ENCODE data around the gene CDYL.

CDYL gene

DNA sequence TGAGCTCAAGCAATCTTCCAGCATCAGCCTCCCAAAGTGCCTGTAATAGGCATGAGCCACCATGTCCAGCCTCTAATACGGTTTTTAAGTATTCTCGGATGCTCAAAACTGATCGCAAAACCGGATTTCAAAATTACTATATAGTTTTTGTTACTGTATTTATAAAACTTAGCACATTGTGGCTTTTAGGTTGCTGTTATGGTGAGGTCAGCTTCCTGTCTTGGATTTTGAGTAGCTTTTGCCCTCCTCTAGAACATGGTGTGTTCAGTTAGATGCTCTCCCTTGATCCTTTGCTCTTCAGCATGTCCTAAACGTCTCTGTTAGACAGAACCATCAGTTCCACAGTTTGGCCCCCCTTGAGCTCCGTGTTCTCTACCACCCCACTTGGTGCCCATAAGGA lies 131.4 kb downstream of the CDYL start:
- no peak overlapping the region for H3K4me3 ChIP-seq (ENCODE audit: low read depth, low read length)
- TF ChIP-seq, protein P1, sequence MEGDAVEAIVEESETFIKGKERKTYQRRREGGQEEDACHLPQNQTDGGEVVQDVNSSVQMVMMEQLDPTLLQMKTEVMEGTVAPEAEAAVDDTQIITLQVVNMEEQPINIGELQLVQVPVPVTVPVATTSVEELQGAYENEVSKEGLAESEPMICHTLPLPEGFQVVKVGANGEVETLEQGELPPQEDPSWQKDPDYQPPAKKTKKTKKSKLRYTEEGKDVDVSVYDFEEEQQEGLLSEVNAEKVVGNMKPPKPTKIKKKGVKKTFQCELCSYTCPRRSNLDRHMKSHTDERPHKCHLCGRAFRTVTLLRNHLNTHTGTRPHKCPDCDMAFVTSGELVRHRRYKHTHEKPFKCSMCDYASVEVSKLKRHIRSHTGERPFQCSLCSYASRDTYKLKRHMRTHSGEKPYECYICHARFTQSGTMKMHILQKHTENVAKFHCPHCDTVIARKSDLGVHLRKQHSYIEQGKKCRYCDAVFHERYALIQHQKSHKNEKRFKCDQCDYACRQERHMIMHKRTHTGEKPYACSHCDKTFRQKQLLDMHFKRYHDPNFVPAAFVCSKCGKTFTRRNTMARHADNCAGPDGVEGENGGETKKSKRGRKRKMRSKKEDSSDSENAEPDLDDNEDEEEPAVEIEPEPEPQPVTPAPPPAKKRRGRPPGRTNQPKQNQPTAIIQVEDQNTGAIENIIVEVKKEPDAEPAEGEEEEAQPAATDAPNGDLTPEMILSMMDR (IDR thresholded peaks at IDR 0.05; ENCODE audit: low read depth, low read length) = no peak
- no peaks in the 10 kb centered on the region for H3K27me3 ChIP-seq
- no peak for DNase-seq
- H3K4me1 ChIP-seq = peaks cover 5% of the 10 kb centered on the region
- H3K9me3 ChIP-seq = no peaks in the 10 kb centered on the region
- H3K36me3 ChIP-seq = peaks cover 16% of the 10 kb centered on the region

DNA sequence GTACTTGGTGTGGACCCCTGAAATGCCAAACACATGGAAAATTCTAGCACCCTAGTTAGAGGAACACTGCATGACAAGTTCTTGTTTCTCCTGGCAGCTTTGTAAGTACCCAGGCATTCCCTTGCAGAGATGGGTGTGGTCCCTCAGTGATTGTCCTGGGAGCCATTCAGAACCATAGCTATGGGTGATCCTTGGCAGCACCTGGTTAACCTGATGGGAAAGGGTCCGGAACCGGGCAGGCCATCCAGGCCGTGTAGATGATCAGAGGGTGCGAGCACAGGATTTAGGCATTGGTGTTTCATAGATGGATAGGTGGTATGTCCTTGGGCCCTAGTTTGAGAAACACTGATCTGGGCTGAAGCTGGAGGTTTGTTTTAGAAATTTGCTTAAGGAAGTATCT lies 131.9 kb downstream of the CDYL start:
- DNase-seq = no peak
- Histone ChIP-seq H3K36me3 (peaks cover 14% of the 10 kb centered on the region), H3K4me3 (ENCODE audit: low read depth, low read length) (no peak overlapping the region), H3K4me1 (peaks cover 5% of the 10 kb centered on the region), H3K27me3 (no peaks in the 10 kb centered on the region), H3K9me3 (no peaks in the 10 kb centered on the region)
- TF ChIP-seq, protein P1 (IDR thresholded peaks at IDR 0.05; ENCODE audit: low read depth, low read length) = no peak

DNA sequence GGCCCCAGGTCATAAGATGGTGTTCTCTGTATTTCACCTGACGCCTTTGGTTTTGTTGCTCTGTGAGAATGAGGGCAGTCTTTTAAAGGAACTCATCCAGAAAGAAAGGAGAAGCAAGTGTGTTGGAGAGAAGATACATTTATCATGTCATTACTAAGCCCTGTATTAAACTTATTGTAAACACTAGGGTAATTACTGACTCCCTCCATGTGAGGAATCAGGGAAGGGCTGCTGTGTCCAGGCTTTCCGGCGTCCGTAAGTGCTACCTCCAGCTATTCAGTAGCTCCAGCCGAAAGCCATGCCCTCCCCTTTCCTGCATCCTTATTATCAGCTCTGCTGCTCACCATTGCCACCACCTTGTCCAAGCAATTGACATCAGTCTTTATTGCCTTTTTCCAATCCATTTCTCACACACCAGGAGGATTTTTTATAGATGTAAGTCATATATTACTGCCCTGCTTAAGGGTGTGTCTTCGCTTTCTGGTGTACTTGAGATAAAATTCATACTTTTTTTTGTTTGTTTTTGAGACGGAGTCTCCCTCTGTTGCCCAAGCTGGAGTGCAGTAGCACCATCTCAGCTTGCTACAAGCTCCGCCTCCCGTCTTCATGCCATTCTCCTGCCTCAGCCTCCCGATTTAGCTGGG lies 133.0 kb downstream of the CDYL start:
- Histone ChIP-seq H3K4me1 (no peaks in the 10 kb centered on the region; the same call in 1 of the 2 replicates), H3K4me3 (ENCODE audit: low read depth, low read length) (no peak overlapping the region), H3K9me3 (no peaks in the 10 kb centered on the region), H3K27me3 (no peaks in the 10 kb centered on the region), H3K36me3 (peaks cover 11% of the 10 kb centered on the region)
- no peak for DNase-seq
- TF ChIP-seq, protein P1 (IDR thresholded peaks at IDR 0.05; ENCODE audit: low read depth, low read length) = no peak

DNA sequence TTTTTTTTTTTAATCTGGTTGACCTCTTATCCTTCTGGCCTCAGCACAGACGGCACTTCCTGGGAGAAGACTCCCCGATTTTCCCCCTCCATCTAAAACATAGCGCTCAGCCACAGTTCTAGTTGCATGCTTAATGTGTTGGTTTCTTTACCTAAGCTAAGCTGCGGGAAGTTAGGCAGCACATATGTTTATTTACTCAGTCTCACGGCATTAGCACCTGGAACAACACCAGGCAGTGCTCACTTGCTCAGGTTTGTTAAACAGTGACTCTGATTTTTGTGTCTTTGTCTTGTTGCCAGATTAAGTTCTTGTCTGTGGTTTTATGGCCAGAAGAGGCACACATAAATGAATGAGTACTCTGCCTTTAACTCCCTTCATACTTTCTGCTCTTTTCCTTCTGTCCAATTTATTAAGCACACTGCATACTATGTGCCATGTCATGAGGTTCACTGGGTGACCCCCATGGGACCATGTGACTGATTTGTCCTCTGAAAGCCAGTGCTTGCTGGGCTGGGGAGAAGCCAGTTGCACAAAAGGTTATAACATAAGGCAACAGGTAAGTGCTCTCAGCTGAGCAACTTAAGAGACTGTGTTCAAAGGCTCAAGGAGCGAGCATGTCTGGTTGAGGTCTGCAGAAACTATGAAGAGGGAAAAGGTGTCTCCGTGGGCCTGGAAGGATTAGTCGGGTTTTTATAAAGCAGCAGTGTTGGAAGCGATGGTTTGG lies 134.0 kb downstream of the CDYL start:
- Histone ChIP-seq H3K4me3 (ENCODE audit: low read depth, low read length) (no peak overlapping the region), H3K4me1 (no peaks in the 10 kb centered on the region), H3K9me3 (no peaks in the 10 kb centered on the region), H3K27me3 (no peaks in the 10 kb centered on the region), H3K36me3 (peaks cover 9% of the 10 kb centered on the region)
- DNase-seq = no peak
- TF ChIP-seq, protein P1 (IDR thresholded peaks at IDR 0.05; ENCODE audit: low read depth, low read length) = no peak

DNA sequence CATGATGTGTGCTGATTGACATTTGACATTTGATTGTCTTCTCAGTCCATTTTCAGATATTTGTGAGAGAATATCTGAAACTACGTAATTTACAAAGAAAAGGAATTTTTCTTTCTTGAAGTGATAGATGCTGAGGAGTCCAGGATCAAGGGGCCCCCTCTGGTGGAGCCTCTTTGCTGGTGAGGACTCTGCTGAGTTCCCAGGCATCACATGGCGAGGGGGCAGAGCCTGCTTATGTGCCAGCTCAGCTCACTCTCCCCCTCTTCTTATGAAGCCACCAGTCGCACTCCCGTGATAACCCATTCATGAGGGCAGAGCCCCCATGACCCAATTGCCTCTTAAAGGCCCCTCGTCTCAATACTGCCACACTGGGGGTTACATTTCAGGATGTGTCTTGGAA lies 136.4 kb downstream of the CDYL start:
- Histone ChIP-seq H3K27me3 (no peaks in the 10 kb centered on the region), H3K36me3 (peaks cover 6% of the 10 kb centered on the region), H3K4me3 (ENCODE audit: low read depth, low read length) (no peak overlapping the region), H3K9me3 (no peaks in the 10 kb centered on the region), H3K4me1 (no peaks in the 10 kb centered on the region)
- TF ChIP-seq, protein P1 (IDR thresholded peaks at IDR 0.05; ENCODE audit: low read depth, low read length) = no peak
- DNase-seq = no peak

All from BE2C (cell line).